Kidney glomerular epithelial cell (primary cell): ENCODE results near the gene RAP2C.

Experiments
- DNase-seq: peaks from one replicate; lab custom pipeline; 2025; lab: John Stamatoyannopoulos, UW

Gene RAP2C

DNA sequence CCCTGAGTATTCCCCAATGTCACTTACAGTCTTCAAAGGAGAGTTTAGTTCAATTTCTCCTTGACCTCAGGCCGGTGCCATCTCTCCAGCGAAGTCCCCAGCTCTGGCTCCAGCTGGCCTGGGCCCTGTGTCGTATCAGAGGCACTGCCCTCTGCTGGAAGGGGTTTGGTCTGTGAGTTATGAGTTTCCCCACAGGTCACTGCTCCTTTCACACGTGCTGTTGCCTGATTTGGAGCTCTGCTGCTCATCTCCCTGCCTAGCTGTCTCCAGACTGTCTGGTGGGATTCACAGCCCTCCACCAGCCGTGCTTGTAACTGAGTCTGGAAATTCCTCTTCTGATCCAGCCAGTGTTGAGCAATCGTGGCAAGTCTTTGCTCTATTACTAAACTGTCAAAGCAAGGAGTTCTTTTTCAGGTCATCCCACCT, at the start of gene RAP2C:
Gene RAP2C, minus strand, starts transcription at position 105 of the 426 bp plus-strand sequence. CDS start 2,179 bp downstream, outside the sequence.
- peak; percentile 2 for DNase-seq

DNA sequence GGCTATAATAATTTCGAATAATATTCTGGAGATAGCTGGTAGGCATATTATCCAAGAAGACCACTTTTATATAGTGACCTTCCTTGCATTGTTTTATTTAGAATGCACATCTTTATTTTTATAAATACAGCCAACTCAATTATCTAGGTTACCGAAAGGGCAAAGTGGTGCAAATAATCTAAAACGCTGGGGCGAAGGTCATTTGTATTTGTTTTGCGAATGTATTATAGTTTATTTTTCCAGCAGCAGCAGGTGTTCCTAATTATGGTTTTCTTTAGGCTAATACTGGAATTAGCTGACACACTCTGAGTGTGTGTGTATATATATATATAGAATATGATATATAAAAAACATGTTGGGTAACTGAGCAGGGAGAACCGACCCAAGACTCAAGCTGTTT, 48.1 kb upstream of the RAP2C start:
- DNase-seq: no peak

DNA sequence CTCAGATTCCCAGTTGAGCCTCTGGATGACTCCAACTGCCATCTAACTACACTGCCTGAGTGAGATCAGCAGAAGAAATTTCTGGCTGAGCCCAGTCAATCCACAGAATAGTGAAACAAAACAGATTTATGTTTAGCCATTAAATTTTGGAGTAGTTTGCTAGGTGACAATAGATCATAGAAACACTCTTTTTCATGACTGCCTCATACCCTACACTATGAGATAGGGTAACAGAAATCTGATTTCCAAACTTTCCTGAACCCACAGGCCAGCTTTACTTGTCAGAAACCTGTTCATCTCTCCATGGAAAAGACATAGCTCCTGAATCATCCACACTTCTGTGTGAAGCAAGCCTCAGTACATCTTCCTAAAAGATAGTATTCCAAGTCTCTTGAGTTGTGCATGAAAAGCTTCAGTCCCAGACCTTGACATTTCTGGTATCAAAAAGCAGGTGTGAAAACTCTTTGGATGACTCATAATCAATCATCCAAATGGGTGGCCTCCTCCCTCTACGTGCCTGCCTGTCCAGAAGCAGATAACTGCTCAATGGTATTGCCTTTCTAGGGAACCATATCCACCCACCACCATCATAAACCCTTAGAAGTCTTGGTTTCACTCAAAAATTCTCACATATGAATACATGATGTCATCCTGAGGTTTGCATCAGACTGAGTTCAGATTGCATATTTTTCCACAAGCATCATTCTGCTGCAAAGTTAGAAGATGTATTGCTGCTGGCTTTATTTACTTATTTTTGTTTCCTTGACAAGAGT, 47.5 kb upstream of the RAP2C start:
- no peak for DNase-seq

DNA sequence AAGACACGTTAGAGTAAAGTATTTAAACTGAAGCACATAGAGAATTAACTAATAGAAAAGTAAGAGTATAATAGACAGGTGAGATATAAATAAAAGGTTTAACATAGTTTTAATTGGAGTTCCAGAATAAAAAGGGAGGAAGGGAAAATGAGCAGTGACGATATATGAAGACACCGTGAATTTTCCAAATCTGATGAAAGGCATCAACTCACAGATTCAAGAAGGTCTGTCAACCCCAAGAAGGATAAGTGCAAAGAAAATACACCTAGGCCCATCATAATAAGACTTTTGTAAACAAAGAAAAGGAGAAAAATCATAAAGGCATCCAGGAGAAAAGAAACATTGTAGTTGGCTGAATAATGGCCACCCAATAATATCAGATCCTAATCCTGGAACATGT, 43.9 kb upstream of the RAP2C start:
- no peak for DNase-seq

- no peak for DNase-seq
Measured at GRCh38 chrX:132258509-132258908, 39.3 kb upstream of the RAP2C start.

GRCh38 chrX:132257116-132257515, 37.9 kb upstream of the RAP2C start:
- DNase-seq: no peak

DNA sequence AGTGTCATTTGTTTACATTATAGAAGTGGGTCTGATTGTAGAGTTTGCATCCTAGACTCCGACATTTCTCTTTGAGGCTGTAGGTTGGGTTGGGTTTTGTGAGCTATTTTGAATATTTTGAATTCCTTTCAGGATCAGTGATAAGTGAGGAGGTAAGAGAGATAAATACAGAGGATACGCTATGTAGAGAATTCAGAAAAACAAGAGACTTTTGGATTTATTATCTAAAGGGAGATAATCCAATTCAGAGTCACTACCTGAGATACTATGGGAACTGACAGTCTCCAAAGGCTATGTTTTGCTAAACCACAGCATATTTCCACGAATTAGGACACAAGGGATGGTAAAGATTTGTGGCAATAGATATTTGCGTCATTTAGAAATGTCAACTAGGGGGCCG, 16.9 kb upstream of the RAP2C start:
- DNase-seq: no peak

DNA sequence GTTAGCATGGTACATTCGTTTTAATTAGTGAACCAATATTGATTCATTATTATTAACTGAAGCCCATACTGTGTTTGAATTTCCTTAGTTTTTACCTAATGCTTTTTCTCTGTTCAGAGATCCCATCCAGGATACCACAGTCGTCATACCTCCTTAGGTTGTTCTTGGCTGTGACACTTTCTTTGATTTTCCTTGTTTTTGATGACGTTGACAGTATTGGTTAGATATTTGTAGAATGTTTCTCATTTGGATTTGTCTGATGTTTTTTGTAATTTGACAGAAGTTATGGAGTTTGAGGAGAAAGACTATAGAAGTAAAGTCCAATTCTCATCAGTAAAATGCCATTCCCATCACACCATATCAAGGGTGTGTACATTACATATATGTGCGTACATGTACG, 16.2 kb upstream of the RAP2C start:
- DNase-seq: no peak

- no peak for DNase-seq
Measured at GRCh38 chrX:132231587-132231986, 12.3 kb upstream of the RAP2C start.

- no peak for DNase-seq
Measured at GRCh38 chrX:132227383-132228112, 8.3 kb upstream of the RAP2C start.

GRCh38 chrX:132226169-132226568, 6.9 kb upstream of the RAP2C start:
- no peak for DNase-seq

GRCh38 chrX:132218100-132218812, 991 bp downstream of the RAP2C start:
- DNase-seq: peak; percentile 20

- peak; percentile 30 for DNase-seq
Measured at GRCh38 chrX:132217203-132218073, 1.8 kb downstream of the RAP2C start.

DNA sequence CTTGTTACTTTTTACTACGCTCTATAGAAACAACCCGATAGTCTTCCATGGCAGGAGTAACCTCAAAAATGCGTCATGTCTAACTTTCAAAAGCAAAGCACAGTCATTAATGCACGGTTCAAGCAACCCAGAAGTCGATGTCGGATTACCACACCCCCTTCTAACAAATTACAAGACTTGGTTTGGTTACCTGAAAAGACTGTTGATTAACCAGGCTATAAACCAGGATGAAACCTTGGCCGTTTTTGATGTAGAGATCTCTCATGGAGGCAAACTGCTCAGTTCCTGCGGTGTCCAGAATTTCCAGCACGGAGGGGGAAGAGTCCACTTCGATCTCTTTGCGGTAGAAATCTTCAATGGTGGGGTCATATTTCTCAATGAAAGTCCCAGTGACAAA, 2.4 kb downstream of the RAP2C start:
- peak; percentile 12 for DNase-seq

DNA sequence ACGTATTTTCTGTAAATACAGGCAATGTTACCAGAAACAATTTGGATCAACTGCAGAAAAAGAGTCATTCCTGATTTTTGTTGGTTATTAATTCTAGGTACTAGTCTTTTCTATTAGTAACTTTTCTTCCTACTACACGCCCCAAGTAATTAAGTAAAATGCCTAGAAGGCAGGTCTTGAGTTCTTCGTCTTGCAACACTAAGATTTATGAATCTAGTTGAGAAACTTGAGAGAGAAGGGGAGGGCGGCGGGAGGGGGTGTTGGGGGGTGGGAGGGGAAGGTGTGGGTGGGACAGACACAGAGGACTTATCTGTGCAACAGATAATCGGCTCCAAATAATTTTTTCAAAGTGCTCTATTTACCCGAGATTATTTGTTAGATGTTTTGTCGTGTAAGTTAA, 3.0 kb downstream of the RAP2C start:
- no peak for DNase-seq

DNA sequence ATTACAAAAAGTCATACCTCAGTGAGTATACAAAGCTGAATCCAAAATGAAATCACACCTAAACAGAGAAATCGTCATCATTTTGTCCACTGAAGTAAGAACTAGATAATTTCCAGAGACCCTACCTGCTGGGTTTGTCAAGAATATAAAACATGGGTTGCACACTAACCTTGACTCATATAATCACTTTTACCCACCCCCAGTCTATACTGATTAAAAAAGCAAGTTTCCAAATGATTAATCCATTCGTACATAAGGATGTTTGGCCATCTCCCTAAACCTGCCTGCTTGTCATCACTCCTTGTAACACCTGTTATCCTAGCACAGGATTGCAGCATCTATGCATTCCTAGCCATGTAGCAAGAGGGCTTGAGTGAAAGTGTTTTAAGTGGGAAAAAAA, 4.7 kb downstream of the RAP2C start:
- DNase-seq: no peak

DNA sequence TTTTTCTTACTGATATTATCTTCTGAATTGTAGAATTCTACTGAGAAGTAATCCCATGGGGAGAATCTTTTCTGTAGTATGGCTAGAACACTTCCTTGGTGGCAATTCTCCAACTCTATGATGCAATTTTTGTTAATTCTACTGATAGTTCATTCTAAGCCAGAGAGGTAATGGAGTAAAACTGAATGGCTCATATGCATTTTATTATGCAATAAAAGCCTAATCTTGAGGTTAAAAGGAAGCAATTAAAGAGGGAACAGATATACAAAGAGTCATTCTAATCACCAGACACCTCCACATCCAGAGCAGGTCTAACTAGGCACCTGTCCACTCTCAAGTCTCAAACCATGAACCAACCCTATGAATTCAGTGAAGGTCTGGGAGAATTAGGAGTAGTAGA, 9.7 kb downstream of the RAP2C start:
- DNase-seq: no peak

DNA sequence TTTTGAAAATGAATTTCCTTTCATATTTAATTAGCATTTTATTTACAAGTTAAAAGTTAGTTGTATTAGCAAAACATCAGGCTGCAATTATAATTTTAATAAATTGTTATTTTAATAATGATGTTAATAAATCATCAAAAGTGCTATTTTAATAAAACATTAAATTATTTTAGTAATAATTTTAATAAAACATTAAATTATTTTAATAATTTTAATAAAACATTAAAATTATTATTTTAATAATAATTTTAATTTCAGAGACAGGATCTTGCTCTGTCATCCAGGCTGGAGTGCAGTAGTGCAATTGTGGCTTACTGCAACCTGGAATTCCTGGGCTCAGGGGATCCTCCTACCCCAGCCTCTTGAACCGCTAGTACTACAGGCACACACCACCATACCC, 10.8 kb downstream of the RAP2C start:
- DNase-seq: no peak

- DNase-seq: no peak
Measured at GRCh38 chrX:132207996-132208395, 11.3 kb downstream of the RAP2C start.

GRCh38 chrX:132206259-132206658, 13.0 kb downstream of the RAP2C start:
- DNase-seq: no peak

DNA sequence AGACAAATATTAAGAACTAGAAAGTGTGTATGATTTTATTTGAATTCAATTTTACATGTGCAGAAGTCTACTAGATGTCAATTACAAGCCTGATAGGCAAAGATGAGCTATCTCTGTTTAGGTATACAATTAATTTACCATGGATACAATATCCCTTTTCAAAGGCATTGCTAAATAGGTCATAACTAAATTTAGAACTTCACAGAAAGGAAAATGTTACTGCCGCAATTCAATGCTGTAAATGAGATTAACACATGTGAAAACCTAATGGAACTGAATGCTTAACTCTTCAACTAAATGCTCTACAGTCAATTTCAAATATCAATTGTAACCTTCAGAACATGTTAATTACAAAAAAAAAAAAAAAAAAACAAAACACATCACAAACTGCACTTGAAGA, 14.6 kb downstream of the RAP2C start:
- DNase-seq: no peak

DNA sequence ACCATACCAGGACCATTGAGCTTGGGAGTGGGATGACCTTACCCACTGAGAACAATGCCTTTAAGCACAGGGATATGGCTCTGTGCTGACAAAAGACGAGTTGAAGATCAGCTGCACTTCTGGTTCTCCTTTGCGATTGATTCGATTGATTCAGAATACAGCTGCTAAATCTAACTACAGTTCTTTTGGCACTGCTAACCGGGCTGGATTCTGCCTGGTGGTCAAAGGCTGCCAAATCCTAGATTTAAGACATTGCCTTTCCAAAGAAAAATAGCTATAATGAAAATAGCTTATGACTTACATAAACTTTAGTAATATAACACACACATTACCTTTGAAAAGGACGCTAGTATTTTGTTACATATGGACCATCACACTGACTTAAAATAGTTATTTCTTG, 18.3 kb downstream of the RAP2C start:
- no peak for DNase-seq
